Mucosa of gallbladder (tissue), 1 donor: ENCODE measurements around the gene TSPAN9. TPM values are rescaled to one million over a fixed set of nuclear protein-coding genes. Genes with fewer than 3 reads are reported as not detected.
"Not testable (repeated sequence)": the region's sequence is repeated elsewhere in the genome, so short reads cannot be mapped to it uniquely, and the experiment has no call there.

ENCODE experiments used
- DNase-seq: peaks from one replicate; pipeline ENCODE4 v3.0.0-alpha.2; 2020; ENCODE audit warnings: low spot score
- total RNA-seq: library from RNA; stranded (reverse); gene quantifications from one replicate; pipeline ENCODE4 v1.2.1, GENCODE V29; 2021
- donor health status: DM: no; HTN: no; CAD: no.

Gene TSPAN9
- total RNA-seq, 1 donor from 2014 or later, result 38.7 TPM

DNA sequence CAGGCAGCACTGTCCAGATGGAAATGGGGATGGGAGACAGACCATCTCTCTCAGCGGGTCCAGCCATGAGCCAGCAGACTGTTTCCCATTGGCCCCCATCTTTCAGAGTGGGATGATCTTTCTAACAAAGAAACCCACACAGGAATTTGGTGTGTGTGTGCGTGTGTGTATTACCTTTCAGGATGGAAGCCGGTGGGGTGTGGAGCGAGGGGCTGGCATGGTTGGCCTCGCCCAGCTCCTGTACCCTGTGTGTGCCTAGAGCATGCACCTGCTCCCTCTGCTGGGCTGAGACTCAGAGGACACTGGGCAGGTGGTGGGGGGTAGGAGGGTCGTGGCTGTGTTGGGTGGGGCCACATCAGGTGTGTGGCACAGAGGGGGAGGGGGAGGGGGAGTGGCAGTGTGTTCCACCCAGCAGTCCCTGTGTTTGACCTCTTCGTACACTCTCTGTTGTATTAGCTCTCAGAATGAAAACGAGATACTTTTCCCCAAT, 33.0 kb upstream of the TSPAN9 start:
- no peak for DNase-seq

DNA sequence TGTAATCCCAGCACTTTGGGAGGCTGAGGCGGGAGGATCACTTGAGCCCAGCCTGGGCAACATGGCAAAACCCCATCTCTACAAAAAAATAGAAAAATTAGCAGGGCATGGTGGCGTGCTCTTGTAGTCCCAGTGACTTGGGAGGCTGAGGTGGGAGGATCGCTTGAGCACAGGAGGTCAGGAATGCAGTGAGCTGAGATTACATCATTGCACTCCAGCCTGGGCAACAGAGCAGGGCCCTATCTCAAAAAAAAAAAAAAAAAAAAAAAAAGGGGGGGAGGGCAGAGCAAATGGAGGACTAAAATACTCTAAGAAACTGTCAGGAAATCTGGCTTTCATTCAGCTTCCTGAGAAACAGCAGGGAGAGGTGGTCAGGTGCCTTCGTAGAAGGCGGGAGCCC, 31.7 kb upstream of the TSPAN9 start:
- no peak for DNase-seq

GRCh38 chr12:3045989-3046388, 31.2 kb upstream of the TSPAN9 start:
- no peak for DNase-seq

DNA sequence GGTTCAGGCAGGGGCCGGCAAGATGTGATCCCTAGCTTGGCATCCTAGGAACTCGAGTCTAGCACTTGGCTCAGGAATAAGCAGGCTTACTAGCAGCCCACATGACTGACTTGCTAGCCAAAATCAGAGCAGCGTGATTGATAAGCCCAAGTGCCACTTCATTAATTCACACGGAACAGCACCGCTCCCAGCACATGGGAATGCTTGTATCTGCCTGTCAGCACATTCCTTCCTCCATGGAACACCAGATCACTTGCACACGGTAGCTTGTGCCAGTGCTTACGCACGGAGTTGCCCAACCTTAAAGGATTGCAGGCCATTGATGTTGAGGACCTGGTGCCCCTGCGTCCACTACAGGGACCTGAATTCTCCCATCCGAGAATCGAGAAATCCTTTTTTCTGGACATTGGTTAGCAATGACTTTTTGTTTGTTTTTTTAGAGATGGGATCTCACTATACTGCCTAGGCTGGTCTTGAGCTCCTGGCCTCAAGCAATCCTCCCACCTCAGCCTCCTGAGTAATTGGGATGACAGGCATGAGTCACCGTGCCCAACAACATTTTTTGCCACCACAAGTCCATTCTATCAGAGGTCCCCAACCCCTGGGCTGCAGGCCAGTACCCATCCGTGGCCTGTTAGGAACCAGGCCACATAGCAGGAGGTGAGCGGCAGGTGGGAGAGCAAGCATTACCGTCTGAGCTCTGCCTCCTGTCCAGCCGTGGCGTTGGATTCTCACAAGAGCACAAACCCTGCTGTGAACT, 30.6 kb upstream of the TSPAN9 start:
- peak; percentile 24 for DNase-seq

GRCh38 chr12:3047961-3048360, 29.2 kb upstream of the TSPAN9 start:
- DNase-seq, result no peak

GRCh38 chr12:3048540-3048939, 28.6 kb upstream of the TSPAN9 start:
- DNase-seq, result no peak

- no peak for DNase-seq
Measured at GRCh38 chr12:3049176-3049575, 28.0 kb upstream of the TSPAN9 start.

GRCh38 chr12:3049611-3050249, 27.4 kb upstream of the TSPAN9 start:
- DNase-seq, result no peak

DNA sequence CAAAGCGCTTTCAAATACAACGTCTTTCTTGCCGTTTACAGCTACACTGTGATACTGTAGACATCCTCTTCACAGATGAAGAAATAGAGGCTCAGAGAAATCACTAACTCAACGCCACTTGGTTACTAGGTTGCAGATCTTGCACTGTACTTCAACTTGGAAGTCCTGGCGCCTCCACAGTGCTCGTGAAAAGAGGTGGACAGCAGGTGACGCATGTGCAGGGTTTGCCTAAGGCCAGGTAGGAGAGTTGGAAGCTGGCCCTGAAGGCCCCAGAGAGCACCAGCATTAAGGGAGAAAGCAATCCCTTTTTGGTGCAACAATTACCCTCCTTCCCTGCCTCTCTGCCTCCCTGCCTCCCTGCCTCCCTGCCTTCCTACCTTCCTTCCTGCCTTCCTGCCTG, 22.8 kb upstream of the TSPAN9 start:
- no peak for DNase-seq

DNA sequence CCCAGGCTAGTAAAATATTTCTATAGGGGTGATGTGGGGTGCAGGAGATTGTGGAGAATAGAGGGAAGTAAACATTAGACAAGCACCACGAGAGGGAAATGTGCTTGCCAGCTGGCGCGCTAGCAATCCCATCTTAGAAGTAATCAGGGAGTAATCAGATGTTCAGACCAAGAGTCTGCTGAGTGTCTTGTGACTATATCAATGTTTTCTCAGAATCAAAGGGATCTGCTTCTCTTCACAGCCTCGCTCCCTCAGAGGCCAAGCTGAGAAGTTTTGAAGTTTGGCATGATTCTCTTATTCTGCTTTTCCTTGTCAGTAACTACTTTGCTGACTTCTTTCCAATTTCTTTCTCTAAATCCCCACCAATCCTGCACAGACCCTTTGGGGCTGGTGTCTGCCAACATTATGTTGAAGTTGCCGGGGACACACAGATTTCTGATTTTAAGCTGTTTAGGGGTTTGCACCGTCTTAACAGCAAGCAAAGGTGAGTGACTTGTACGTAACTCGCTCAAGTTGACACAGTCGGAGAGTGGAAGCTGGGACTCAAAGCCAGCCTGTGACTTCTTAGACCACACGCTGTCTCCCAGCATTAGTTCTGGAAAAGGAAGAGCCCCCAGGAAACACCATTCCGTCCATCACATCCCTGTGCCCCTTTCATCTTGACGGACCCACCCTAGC, 22.0 kb upstream of the TSPAN9 start:
- peak; percentile 28 for DNase-seq

- no peak for DNase-seq
Measured at GRCh38 chr12:3055704-3056467, 21.3 kb upstream of the TSPAN9 start.

GRCh38 chr12:3061059-3061458, 16.1 kb upstream of the TSPAN9 start:
- DNase-seq, result peak; percentile 27

- DNase-seq, result no peak
Measured at GRCh38 chr12:3061501-3062215, 15.5 kb upstream of the TSPAN9 start.

DNA sequence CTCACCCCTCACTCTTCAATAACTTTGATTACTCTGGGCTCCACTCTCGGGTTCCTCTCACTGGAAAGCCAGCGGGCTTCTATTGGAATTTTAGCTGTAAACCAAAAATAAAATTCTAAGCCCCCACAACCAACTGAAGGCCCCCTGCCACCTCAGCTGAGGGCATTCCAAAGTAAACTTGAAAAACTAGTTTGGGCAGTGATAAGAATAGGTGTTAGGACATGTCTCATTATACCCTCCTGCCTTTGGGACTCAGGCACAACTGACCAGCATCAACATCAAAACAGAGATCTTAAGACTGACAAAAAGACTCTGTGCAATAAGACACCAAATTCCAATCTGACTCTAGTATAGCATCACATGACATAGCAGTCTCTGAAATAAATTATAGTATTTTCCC, 11.9 kb upstream of the TSPAN9 start:
- DNase-seq, result no peak

DNA sequence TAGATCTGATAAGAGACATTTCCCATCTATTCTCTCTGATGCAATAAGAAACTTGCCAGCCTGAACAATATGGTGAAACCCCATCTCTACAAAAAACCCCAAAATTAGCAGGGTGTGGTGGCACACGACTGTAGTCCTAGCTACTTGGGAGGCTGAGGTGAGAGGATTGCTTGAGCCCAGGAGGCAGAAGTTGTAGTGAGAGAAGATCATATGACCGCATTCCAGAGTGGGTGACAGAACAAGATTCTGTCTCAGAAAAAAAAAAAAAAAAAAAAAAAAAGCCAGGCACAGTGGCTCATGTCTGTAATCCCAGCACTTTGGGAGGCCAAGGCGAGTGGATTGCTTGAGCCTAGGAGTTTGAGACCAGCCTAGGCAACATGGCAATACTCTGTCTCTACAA, 11.3 kb upstream of the TSPAN9 start:
- DNase-seq, result not testable (repeated sequence)

GRCh38 chr12:3069714-3070113, 7.5 kb upstream of the TSPAN9 start:
- no peak for DNase-seq

DNA sequence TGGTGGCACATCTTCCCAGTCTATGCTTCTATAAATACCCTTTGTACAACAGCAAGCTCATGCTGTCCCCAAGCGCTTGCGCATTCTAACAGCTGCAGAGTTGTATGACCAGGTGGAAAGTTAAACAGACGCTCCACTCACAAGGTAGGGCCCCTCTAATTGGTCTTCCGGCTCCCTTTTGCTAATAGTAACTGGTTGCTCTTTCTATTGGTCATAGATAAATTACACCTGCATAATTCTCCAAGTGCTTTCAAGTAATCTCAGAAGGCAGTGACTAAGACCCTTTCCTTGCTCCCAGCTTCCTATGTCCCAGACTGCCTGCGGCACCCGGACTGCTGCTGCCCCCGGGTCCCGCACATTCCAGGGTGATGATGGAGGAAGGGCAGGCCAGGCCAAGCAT, 6.1 kb upstream of the TSPAN9 start:
- DNase-seq, result no peak

- DNase-seq, result no peak
Measured at GRCh38 chr12:3071710-3072109, 5.5 kb upstream of the TSPAN9 start.

DNA sequence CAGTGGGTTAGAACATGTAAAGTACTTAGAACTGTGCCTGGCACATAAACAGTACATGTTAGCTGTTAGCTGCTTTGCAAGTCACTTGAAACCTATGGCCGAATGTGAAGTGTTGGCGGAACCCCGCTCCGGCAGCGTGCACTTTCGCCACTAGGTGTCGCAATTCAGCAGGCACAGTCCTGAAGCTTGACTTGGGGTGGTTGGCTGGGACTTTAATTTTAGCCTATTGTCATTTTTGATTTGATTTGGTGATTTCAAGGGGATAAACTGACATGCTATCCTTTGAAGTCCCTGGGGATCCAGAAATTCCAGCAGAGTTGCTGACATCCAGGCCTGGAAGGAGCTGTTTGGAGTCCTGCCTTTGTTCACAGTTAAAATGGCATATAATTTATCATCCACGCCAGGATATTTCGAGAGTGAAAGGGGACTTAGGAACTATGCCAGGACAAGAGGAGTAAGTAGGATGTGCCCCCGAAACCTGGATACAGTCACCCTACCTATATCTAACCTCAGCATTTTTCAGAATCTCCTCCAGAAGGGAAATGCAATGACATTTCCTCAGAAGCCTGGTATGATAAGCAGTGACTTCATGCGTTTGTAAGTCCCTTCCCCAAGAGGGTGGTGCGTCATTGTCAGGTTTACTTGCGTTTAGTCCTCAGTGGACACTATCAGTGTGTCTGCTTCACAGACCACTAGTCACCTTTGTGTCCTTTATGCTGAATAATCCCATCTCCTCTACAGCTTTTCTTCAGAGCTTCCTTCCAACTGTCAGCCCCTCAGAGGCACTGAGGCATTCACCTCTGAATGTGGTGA, 3.5 kb upstream of the TSPAN9 start:
- peak; percentile 88 for DNase-seq

DNA sequence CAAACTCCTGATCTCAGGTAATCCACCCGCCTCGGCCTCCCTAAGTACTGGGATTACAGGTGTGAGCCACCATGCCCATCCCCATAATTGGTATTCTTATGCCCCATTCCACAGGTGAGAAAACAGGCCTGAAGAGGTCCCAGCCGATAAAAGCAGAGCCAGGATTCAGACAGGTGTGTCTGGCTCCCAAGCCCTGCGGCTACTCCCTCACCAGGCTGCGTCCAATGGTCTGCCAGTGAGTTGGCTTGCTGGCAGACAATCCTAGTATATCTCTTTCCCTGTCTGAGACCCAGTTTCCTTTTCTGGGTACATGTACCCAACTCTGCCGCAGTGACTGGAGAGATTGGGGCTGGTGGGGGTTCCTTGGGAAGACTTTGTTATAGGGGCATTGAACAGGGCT, 1.9 kb upstream of the TSPAN9 start:
- DNase-seq, result no peak
